ENCODE results near the gene PCDHGC4.

Gene PCDHGC4

DNA sequence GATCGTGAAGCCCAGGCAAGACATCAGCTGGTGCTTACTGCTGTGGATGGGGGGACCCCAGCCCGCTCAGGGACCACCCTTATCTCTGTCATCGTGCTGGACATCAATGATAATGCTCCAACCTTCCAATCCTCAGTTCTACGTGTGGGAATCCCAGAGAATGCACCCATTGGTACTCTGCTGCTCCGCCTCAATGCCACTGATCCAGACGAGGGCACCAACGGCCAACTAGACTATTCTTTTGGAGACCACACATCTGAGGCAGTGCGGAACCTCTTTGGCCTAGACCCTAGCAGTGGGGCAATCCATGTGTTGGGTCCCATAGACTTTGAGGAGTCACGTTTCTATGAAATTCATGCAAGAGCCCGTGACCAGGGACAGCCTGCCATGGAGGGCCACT lies 5.0 kb downstream of the PCDHGC4 start:
- no peak for DNase-seq (ENCODE audit: insufficient read length, low spot score)
- no peak for FAIRE-seq

DNA sequence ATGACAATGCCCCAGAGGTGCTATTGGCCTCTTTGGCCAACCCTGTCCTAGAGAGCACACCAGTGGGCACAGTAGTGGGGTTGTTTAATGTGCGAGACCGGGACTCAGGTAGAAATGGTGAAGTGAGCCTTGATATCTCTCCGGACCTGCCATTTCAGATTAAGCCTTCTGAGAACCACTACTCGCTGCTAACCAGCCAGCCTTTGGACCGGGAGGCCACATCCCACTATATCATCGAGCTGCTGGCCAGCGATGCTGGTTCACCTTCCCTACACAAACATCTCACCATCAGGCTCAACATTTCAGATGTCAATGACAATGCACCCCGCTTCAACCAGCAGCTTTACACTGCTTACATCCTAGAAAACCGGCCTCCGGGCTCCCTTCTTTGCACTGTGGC lies 5.4 kb downstream of the PCDHGC4 start:
- DNase-seq (ENCODE audit: insufficient read length, low spot score) (no peak), FAIRE-seq (no peak)

GRCh38 chr5:141490771-141491170 lies 5.9 kb downstream of the PCDHGC4 start:
- no peak for FAIRE-seq
- no peak for DNase-seq (ENCODE audit: insufficient read length, low spot score)

DNA sequence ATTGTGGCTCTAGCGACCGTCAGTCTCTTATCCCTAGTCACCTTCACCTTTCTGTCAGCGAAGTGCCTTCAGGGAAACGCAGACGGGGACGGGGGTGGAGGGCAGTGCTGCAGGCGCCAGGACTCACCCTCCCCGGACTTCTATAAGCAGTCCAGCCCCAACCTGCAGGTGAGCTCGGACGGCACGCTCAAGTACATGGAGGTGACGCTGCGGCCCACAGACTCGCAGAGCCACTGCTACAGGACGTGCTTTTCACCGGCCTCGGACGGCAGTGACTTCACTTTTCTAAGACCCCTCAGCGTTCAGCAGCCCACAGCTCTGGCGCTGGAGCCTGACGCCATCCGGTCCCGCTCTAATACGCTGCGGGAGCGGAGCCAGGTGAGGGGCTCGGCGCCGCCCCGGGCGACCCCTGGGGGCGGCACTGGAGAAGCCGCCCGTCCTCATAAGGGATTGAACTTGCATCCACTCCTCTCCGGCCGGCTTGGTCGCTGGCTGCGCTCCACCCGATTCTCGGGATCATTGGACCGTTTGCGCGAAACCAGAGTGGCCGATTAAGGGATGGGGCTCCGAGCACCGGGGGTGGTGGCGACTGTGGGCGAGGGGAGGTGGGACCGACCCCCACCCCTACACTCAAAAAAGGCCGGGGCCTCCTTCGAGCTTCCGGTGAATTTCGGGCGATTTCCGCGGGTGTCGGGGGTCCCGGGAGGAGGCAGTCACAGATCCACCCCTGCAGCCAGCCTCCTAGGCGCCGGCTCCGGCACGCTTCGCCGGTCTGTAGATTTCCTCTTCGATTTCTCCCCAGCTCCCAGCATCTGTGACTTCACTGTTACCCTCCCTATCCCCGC lies 6.7 kb downstream of the PCDHGC4 start:
- no peak for DNase-seq (ENCODE audit: insufficient read length, low spot score)

GRCh38 chr5:141492168-141492885 lies 7.5 kb downstream of the PCDHGC4 start:
- no peak for FAIRE-seq
- DNase-seq (ENCODE audit: insufficient read length, low spot score) = no peak

More for the DNA sequence above, 6.7 kb downstream of the PCDHGC4 start:
- no peak for FAIRE-seq

DNA sequence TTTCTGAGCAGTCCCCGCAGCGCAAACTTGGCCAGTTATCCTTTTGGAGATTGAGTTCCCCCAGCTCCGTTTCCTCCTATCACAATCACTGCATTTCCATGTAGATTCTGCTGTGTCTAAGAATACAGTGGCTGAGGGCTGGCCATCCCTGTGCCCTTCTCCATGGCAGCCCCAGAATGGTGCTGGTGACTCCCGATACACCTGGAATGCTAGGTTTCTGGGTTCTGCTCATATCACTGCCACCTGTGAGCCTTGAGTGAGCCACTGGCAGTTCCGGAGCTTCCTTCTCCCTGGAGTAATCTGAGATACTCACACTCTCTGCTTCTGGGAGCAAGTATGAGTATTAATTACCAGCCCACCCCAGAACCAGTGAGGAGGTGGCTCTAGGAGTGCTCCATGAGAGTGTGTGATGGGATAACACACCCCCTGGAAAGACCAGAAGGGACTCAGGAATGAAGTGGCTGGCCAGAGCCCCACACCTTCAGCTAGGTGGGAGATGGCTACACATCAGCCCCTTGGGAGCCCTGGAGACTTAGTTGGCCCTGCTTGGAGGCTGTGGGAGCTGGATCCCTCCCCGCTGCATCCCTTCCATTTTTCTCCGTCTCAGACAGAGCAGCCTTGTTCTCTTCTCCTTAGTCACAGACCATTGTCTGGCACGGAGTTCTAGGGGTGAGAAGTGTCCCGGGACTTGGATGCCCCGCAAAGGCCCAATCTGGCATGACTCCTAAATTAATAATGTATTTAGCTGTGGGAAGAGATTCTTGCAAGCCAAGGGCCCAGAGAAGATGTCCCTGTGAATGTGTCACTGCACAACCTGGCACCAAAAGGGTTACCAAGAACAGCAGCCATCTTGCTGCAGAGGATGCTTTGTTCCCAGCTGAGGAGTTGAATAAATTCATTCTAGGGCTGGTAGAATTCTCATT lies 8.9 kb downstream of the PCDHGC4 start:
- FAIRE-seq (no peak), DNase-seq (ENCODE audit: insufficient read length, low spot score) (no peak)

- no peak for FAIRE-seq
- DNase-seq (ENCODE audit: insufficient read length, low spot score) = no peak
These were observed 10.1 kb downstream of the PCDHGC4 start for GRCh38 chr5:141494761-141495452.

GRCh38 chr5:141495453-141495811 lies 10.6 kb downstream of the PCDHGC4 start:
- no peak for DNase-seq (ENCODE audit: insufficient read length, low spot score)
- no peak for FAIRE-seq

- no peak for FAIRE-seq
- DNase-seq (ENCODE audit: insufficient read length, low spot score) = no peak
These were observed 11.2 kb downstream of the PCDHGC4 start for GRCh38 chr5:141496038-141496437.

- FAIRE-seq (no peak), DNase-seq (ENCODE audit: insufficient read length, low spot score) (no peak)
These were observed 16.9 kb downstream of the PCDHGC4 start for GRCh38 chr5:141501761-141502160.

- DNase-seq (ENCODE audit: insufficient read length, low spot score) = no peak
- FAIRE-seq = no peak
These were observed 18.9 kb downstream of the PCDHGC4 start for GRCh38 chr5:141503681-141504080.

GRCh38 chr5:141504216-141504615 lies 19.4 kb downstream of the PCDHGC4 start:
- FAIRE-seq (no peak), DNase-seq (ENCODE audit: insufficient read length, low spot score) (no peak)

GRCh38 chr5:141506381-141507155 lies 21.7 kb downstream of the PCDHGC4 start:
- no peak for DNase-seq (ENCODE audit: insufficient read length, low spot score)
- FAIRE-seq = no peak

GRCh38 chr5:141507387-141508091 lies 22.7 kb downstream of the PCDHGC4 start:
- no peak for DNase-seq (ENCODE audit: insufficient read length, low spot score)
- FAIRE-seq = peak; percentile 33

- DNase-seq (ENCODE audit: insufficient read length, low spot score) = no peak
- FAIRE-seq = peak; percentile 4
These were observed 23.6 kb downstream of the PCDHGC4 start for GRCh38 chr5:141508440-141508797.

GRCh38 chr5:141508798-141509611 lies 24.2 kb downstream of the PCDHGC4 start:
- DNase-seq (ENCODE audit: insufficient read length, low spot score) (peak; percentile 78), FAIRE-seq (peak; percentile 42)

GRCh38 chr5:141510160-141510559 lies 25.3 kb downstream of the PCDHGC4 start:
- DNase-seq (ENCODE audit: insufficient read length, low spot score) = no peak
- FAIRE-seq = no peak

DNA sequence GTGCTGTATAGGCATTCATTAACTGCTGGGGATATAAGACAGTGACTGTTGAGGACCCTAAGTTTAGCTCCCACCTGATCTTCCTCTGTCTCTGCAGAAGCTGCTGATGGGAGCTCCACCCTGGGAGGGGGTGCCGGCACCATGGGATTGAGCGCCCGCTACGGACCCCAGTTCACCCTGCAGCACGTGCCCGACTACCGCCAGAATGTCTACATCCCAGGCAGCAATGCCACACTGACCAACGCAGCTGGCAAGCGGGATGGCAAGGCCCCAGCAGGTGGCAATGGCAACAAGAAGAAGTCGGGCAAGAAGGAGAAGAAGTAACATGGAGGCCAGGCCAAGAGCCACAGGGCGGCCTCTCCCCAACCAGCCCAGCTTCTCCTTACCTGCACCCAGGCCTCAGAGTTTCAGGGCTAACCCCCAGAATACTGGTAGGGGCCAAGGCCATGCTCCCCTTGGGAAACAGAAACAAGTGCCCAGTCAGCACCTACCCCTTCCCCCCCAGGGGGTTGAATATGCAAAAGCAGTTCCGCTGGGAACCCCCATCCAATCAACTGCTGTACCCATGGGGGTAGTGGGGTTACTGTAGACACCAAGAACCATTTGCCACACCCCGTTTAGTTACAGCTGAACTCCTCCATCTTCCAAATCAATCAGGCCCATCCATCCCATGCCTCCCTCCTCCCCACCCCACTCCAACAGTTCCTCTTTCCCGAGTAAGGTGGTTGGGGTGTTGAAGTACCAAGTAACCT lies 26.2 kb downstream of the PCDHGC4 start:
- DNase-seq (ENCODE audit: insufficient read length, low spot score) (no peak), FAIRE-seq (no peak)
